Panc1 (cell line): ENCODE results near the gene DNM3.

Experiments
- CTCF ChIP-seq: fragments of 450-650 bp; IDR thresholded peaks from 2 replicates; pipeline ENCODE4 v1.5.1; 2017; ENCODE audit warnings: mild to moderate bottlenecking
- REST ChIP-seq, 2 experiments: IDR thresholded peaks; 2 replicates each; pipeline ENCODE4 v1.6.1; 2011 to 2012; ENCODE audit warnings: low read depth in 2 of 2, control low read depth in 1 of 2, low read length in 1 of 2, mild to moderate bottlenecking in 1 of 2, moderate library complexity in 1 of 2; ENCODE audit not compliant: insufficient read depth in 1 of 2

- TF ChIP-seq CTCF (no peak), REST (IDR thresholded peaks at IDR 0.05; ENCODE audit: insufficient read depth in 1 of 2, low read depth in 2 of 2, low read length in 1 of 2) (no peak)
Measured at GRCh38 chr1:172293429-172293828, 452.1 kb downstream of the DNM3 start.
